Measurements from ENCODE around the gene PCDHGB1.
"Not testable (repeated sequence)": the region's sequence is repeated elsewhere in the genome, so short reads cannot be mapped to it uniquely, and the experiment has no call there.

PCDHGB1 gene

GRCh38 chr5:141359790-141360426 is 10.0 kb downstream of the PCDHGB1 start, which contains the start of gene PCDHGB2:
Gene PCDHGB2 (plus strand): TSS chr5:141359994. CDS start chr5:141360136, 142 bp downstream.
- in situ Hi-C loops (cut with MboI; ENCODE audit: low sequenced_read_pairs) = loop anchor here (10.0 kb wide), 1 partner anchor 205 kb away; no protein-coding TSS in a partner anchor
- no peaks in the 10 kb centered on the region for H3K36me3 ChIP-seq (replicated peaks)
- DNase-seq (ENCODE audit: low spot score in 2 of 2) = peak; percentile 27 to 29
- H3K4me1 ChIP-seq = no peaks in the 10 kb centered on the region
- 0 out of 2 replicates have a peak, but pooled peaks cover 3% of the 10 kb centered on the region for H3K9me3 ChIP-seq
- no peak within 1 kb of the TSS for H3K4me3 ChIP-seq
- no peaks in the 10 kb centered on the region for H3K27me3 ChIP-seq (ENCODE audit: low read depth)

- H3K36me3 ChIP-seq (replicated peaks) = no peaks in the 10 kb centered on the region
- no peak for DNase-seq (ENCODE audit: low spot score in 2 of 2)
- 0 out of 2 replicates have a peak, but pooled peaks cover 3% of the 10 kb centered on the region for H3K9me3 ChIP-seq
- no peak overlapping the region for H3K4me3 ChIP-seq
- no peaks in the 10 kb centered on the region for H3K27me3 ChIP-seq (ENCODE audit: low read depth)
- no peaks in the 10 kb centered on the region for H3K4me1 ChIP-seq
- in situ Hi-C loops (cut with MboI; ENCODE audit: low sequenced_read_pairs) = no loop called here
Observed at GRCh38 chr5:141360685-141361084, 10.8 kb downstream of the PCDHGB1 start.

- H3K9me3 ChIP-seq = 0 out of 2 replicates have a peak, but pooled peaks cover 3% of the 10 kb centered on the region
- in situ Hi-C loops (cut with MboI; ENCODE audit: low sequenced_read_pairs) = no loop called here
- no peaks in the 10 kb centered on the region for H3K36me3 ChIP-seq (replicated peaks)
- H3K4me1 ChIP-seq = no peaks in the 10 kb centered on the region
- no peaks in the 10 kb centered on the region for H3K27me3 ChIP-seq (ENCODE audit: low read depth)
- H3K4me3 ChIP-seq = no peak overlapping the region
- DNase-seq (ENCODE audit: low spot score in 2 of 2) = no peak
Observed at GRCh38 chr5:141362719-141363118, 12.8 kb downstream of the PCDHGB1 start.

- no peaks in the 10 kb centered on the region for H3K36me3 ChIP-seq (replicated peaks)
- H3K4me3 ChIP-seq = no peak within 1 kb of the TSS
- no peaks in the 10 kb centered on the region for H3K27me3 ChIP-seq (ENCODE audit: low read depth)
- in situ Hi-C loops (cut with MboI; ENCODE audit: low sequenced_read_pairs) = no loop called here
- no peak for DNase-seq (ENCODE audit: low spot score in 2 of 2)
- no peaks in the 10 kb centered on the region for H3K4me1 ChIP-seq
- 0 out of 2 replicates have a peak, but pooled peaks cover 3% of the 10 kb centered on the region for H3K9me3 ChIP-seq
Observed at GRCh38 chr5:141363952-141364660, 14.2 kb downstream of the PCDHGB1 start, which contains the start of gene PCDHGA5. Gene PCDHGA5 (plus strand): TSS chr5:141364162. CDS start chr5:141364331, 169 bp downstream.

GRCh38 chr5:141366016-141366896 is 16.4 kb downstream of the PCDHGB1 start:
- Histone ChIP-seq H3K36me3 (replicated peaks) (no peaks in the 10 kb centered on the region), H3K4me1 (no peaks in the 10 kb centered on the region), H3K27me3 (ENCODE audit: low read depth) (no peaks in the 10 kb centered on the region; the same call in 1 of the 2 replicates), H3K9me3 (0 out of 2 replicates have a peak, but pooled peaks cover 3% of the 10 kb centered on the region), H3K4me3 (no peak overlapping the region)
- in situ Hi-C loops (cut with MboI; ENCODE audit: low sequenced_read_pairs) = no loop called here
- DNase-seq (ENCODE audit: low spot score in 2 of 2) = no peak

- H3K27me3 ChIP-seq (ENCODE audit: low read depth) = no peaks in the 10 kb centered on the region; the same call in 1 of the 2 replicates
- no peak within 1 kb of the TSS for H3K4me3 ChIP-seq
- no peaks in the 10 kb centered on the region for H3K4me1 ChIP-seq
- no peaks in the 10 kb centered on the region for H3K36me3 ChIP-seq (replicated peaks)
- in situ Hi-C loops (cut with MboI; ENCODE audit: low sequenced_read_pairs) = no loop called here
- no peaks in the 10 kb centered on the region for H3K9me3 ChIP-seq
- DNase-seq (ENCODE audit: low spot score in 2 of 2) = no peak
Observed at GRCh38 chr5:141369994-141370848, 20.3 kb downstream of the PCDHGB1 start, which contains the start of gene PCDHGB3. Gene PCDHGB3 (plus strand): TSS chr5:141370242. CDS start chr5:141370395, 153 bp downstream.

GRCh38 chr5:141371572-141372475 is 21.9 kb downstream of the PCDHGB1 start:
- in situ Hi-C loops (cut with MboI; ENCODE audit: low sequenced_read_pairs) = no loop called here
- Histone ChIP-seq H3K36me3 (replicated peaks) (no peaks in the 10 kb centered on the region), H3K9me3 (no peaks in the 10 kb centered on the region), H3K27me3 (ENCODE audit: low read depth) (no peaks in the 10 kb centered on the region; the same call in 1 of the 2 replicates), H3K4me3 (no peak overlapping the region), H3K4me1 (no peaks in the 10 kb centered on the region)
- no peak for DNase-seq (ENCODE audit: low spot score in 2 of 2)

- in situ Hi-C loops (cut with MboI; ENCODE audit: low sequenced_read_pairs) = no loop called here
- DNase-seq (ENCODE audit: low spot score in 2 of 2) = no peak
- H3K27me3 ChIP-seq (ENCODE audit: low read depth) = no peaks in the 10 kb centered on the region; the same call in 1 of the 2 replicates
- H3K9me3 ChIP-seq = no peaks in the 10 kb centered on the region
- no peak within 1 kb of the TSS for H3K4me3 ChIP-seq
- H3K4me1 ChIP-seq = no peaks in the 10 kb centered on the region
- H3K36me3 ChIP-seq (replicated peaks) = no peaks in the 10 kb centered on the region
Observed at GRCh38 chr5:141373673-141374317, 23.9 kb downstream of the PCDHGB1 start, which contains the start of gene PCDHGA6. Gene PCDHGA6 (plus strand): TSS chr5:141373891. CDS start chr5:141374084, 193 bp downstream.

- DNase-seq (ENCODE audit: low spot score in 2 of 2) = no peak
- Histone ChIP-seq H3K27me3 (ENCODE audit: low read depth) (no peaks in the 10 kb centered on the region; the same call in 1 of the 2 replicates), H3K4me1 (no peaks in the 10 kb centered on the region), H3K4me3 (no peak overlapping the region), H3K9me3 (no peaks in the 10 kb centered on the region), H3K36me3 (replicated peaks) (no peaks in the 10 kb centered on the region)
- in situ Hi-C loops (cut with MboI; ENCODE audit: low sequenced_read_pairs) = no loop called here
Observed at GRCh38 chr5:141374627-141375026, 24.7 kb downstream of the PCDHGB1 start.

- H3K4me1 ChIP-seq; H3K9me3 ChIP-seq; in situ Hi-C loops (cut with MboI; ENCODE audit: low sequenced_read_pairs); H3K36me3 ChIP-seq (replicated peaks); H3K27me3 ChIP-seq (ENCODE audit: low read depth); H3K4me3 ChIP-seq: not testable (repeated sequence)
- DNase-seq (ENCODE audit: low spot score in 2 of 2) = peak in 1 of 2 experiments; percentile 24
Observed at GRCh38 chr5:141375444-141376155, 25.7 kb downstream of the PCDHGB1 start.

Data from HAP-1 (cell line).